Stimulated activated CD4-positive, alpha-beta T cell treated with anti-CD3 and anti-CD28 coated beads, TNF-alpha, amount 100 ng/mL, for 4 hours (primary cell): ENCODE results near the gene PEX1.
"Not testable (repeated sequence)": the region's sequence is repeated elsewhere in the genome, so short reads cannot be mapped to it uniquely, and the experiment has no call there.

Experiments used
- DNase-seq, 3 experiments: peaks; one replicate each; pipeline ENCODE4 v3.0.0-alpha.2; 2020; ENCODE audit warnings: low read depth in 3 of 3

Gene PEX1

GRCh38 chr7:92460510-92460909, 67.8 kb downstream of the PEX1 start:
- no peak for DNase-seq

- no peak for DNase-seq
Measured at GRCh38 chr7:92460109-92460508, 68.2 kb downstream of the PEX1 start.

GRCh38 chr7:92456236-92456635, 72.1 kb downstream of the PEX1 start:
- no peak for DNase-seq

GRCh38 chr7:92451645-92452044, 76.7 kb downstream of the PEX1 start:
- DNase-seq, result no peak

- DNase-seq, result peak; percentile 23 to 32 (median 28)
Measured at GRCh38 chr7:92448205-92448747, 80.0 kb downstream of the PEX1 start.

- DNase-seq, result peak; percentile 59 to 66 (median 63)
Measured at GRCh38 chr7:92447345-92448204, 80.7 kb downstream of the PEX1 start, which contains the start of gene GATAD1. Gene GATAD1 (plus strand): TSS chr7:92447482. CDS start chr7:92447730, 248 bp downstream.

GRCh38 chr7:92446869-92447344, 81.4 kb downstream of the PEX1 start:
- no peak for DNase-seq

- not testable (repeated sequence) for DNase-seq
Measured at GRCh38 chr7:92442720-92443119, 85.6 kb downstream of the PEX1 start.

- no peak for DNase-seq
Measured at GRCh38 chr7:92437956-92438491, 90.3 kb downstream of the PEX1 start.
